ENCODE data around the gene DST. TPM values are rescaled to one million over a fixed set of nuclear protein-coding genes. Genes with fewer than 3 reads are reported as not detected.

DST gene
- total and polyA plus RNA-seq, 2 of the 8 experiments (the other 6 are each of a cell fraction or from before 2014, with no cell fraction given) = 49.4 to 116 TPM

DNA sequence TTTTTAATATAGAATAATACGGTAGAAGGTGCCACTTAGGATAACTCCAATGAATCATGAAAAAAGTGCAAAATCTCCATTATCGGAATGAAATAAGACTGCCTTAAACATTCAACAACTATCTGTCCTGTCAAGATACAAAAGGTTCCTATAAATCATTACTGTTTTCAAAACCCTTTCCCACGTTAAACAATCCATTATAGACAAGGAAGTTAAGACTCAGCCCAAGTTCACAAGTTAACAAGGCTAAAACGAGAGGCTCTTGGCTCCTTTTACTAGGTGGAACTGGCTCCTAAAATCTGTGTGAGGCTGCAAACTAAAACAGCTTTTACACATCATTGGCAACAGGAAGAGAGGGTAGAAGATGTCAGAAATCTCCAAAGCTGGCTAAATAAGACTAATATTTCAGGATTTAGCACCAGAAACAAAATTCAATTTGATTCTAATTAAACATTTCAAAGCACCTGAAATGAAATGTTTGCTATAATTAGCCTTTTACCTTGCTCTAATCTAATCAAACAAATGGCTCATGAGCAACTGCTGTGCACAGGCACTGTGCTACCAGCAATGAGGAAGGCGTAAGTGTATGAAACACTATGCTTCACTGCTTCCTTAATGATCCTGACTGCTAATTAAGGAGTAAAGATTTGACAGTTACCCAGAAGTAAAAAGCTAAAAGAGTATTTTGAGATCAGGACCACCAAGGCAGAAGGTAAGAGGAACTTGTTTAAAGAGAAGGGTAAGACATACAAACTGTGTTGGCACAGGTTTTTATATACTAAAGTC is 109.7 kb downstream of the DST start:
- Histone ChIP-seq H4K91ac (replicated peaks; ENCODE audit: insufficient read length, low read length) (no peak overlapping the region), H3K9ac (replicated peaks in 1 of 4; ENCODE audit: extremely low read depth in 1 of 4, low read depth in 3 of 4, low read length in 3 of 4) (no peak overlapping the region), H3K14ac (ENCODE audit: insufficient read length) (no peak overlapping the region), H2BK5ac (ENCODE audit: low read depth, low read length) (no peak overlapping the region), H2AFZ (ENCODE audit: low read length) (no peak overlapping the region), H3K36me3 (ENCODE audit: control insufficient read depth in 2 of 4, insufficient read depth in 4 of 4, low read length in 3 of 4) (peaks cover 0 to 35% (median 10%) of the 10 kb centered on the region in 4 experiments; a peak in 4 of 8 replicates), H3K56ac (replicated peaks; ENCODE audit: insufficient read length, low read depth, low read length) (no peak overlapping the region), H3K18ac (ENCODE audit: extremely low read depth, low read length) (no peak overlapping the region), H2BK15ac (ENCODE audit: low read length) (no peak overlapping the region), H3K79me2 (ENCODE audit: control insufficient read depth in 1 of 2, insufficient read depth in 2 of 2, low read length in 2 of 2) (no peaks in the 10 kb centered on the region), H3K4me2 (ENCODE audit: insufficient read depth in 1 of 2, low read depth in 2 of 2, low read length in 2 of 2) (no peak overlapping the region), H3K23me2 (ENCODE audit: low read depth, low read length) (no peaks in the 10 kb centered on the region), H3K23ac (ENCODE audit: insufficient read length) (no peak overlapping the region), H3K79me1 (ENCODE audit: low read depth, low read length) (no peaks in the 10 kb centered on the region; the same call in 1 of the 2 replicates), H3K27me3 (replicated peaks in 1 of 4; ENCODE audit: control insufficient read depth in 3 of 4, extremely low read depth in 1 of 4, insufficient read depth in 3 of 4, low read length in 3 of 4) (no peaks in the 10 kb centered on the region), H3K4ac (replicated peaks; ENCODE audit: insufficient read length, low read depth, low read length) (no peak overlapping the region), H4K5ac (ENCODE audit: insufficient read length, low read depth, low read length) (no peak overlapping the region), H2BK120ac (replicated peaks; ENCODE audit: low read depth, low read length) (no peak overlapping the region), H2BK12ac (ENCODE audit: low read depth, low read length) (no peak overlapping the region), H3K27ac (ENCODE audit: low read depth, low read length) (no peak overlapping the region), H4K20me1 (replicated peaks in 1 of 2; ENCODE audit: control insufficient read depth in 1 of 2, insufficient read depth in 2 of 2, low read length in 2 of 2) (no peaks in the 10 kb centered on the region), H2BK20ac (ENCODE audit: low read length) (no peak overlapping the region), H3K4me1 (replicated peaks in 1 of 4; ENCODE audit: control insufficient read depth in 3 of 4, insufficient read depth in 4 of 4, low read length in 3 of 4) (peaks cover 0 to 18% (median 5%) of the 10 kb centered on the region in 4 experiments; a peak in 3 of 7 replicates), H2AK5ac (ENCODE audit: low read depth, low read length) (no peak overlapping the region), H3K9me3 (ENCODE audit: insufficient read depth in 2 of 2, low read depth in 1 of 2, low read length in 1 of 2) (no peaks in the 10 kb centered on the region), H4K8ac (ENCODE audit: extremely low read depth, insufficient read depth, low read length) (no peak overlapping the region), H3K4me3 (ENCODE audit: extremely low read depth in 1 of 4, insufficient read depth in 2 of 4, low read depth in 3 of 4, low read length in 4 of 4) (no peak overlapping the region)
- no peak for FAIRE-seq
- DNase-seq (ENCODE audit: low read depth in 1 of 2, low spot score in 2 of 2) = no peak
- 87% methylated on average over 5 of the region's 5 CpGs; no CpG with 5 or more reads in 1 of the 2 experiments for WGBS, 2 experiments (ENCODE audit: extremely low coverage in 1 of 2, insufficient coverage in 1 of 2, insufficient read length in 1 of 2, insufficient replicate concordance in 2 of 2, low coverage in 1 of 2, low lambda C conversion rate in 2 of 2, missing lambda C conversion rate in 1 of 2)
- CTCF ChIA-PET (ENCODE audit: partially characterized antibody) = no interaction called here
- POLR2A ChIA-PET (ENCODE audit: partially characterized antibody) = no interaction called here
- TF ChIP-seq SP2 (IDR thresholded peaks at IDR 0.05; ENCODE audit: low read length) (no peak), TAF1 (IDR thresholded peaks at IDR 0.05; ENCODE audit: low read depth, low read length) (no peak), SUZ12 (IDR thresholded peaks at IDR 0.05; ENCODE audit: low read length) (no peak), ZNF274 (IDR thresholded peaks at IDR 0.05; ENCODE audit: borderline replicate concordance, extremely low read depth, low read length) (no peak)
